DND-41 (cell line): ENCODE measurements around the gene BCAS3.

Experiments used
- ATAC-seq: fragments of 200-7000 bp; cut with Tn5 transposase; 3 replicates; pipeline ENCODE4 v1.9.1; 2021; ENCODE audit warnings: low read depth; ENCODE audit not compliant: insufficient read depth
- DNase-seq: peaks from one replicate; pipeline ENCODE4 v3.0.0-alpha.2; 2020
- H2AFZ ChIP-seq: 2 replicates; pipeline ENCODE4 v1.6.0; 2012; ENCODE audit warnings: low read depth, low read length
- H3K27ac ChIP-seq: 2 replicates; pipeline ENCODE4 v1.5.1; 2012; ENCODE audit warnings: low read length, inconsistent platforms
- H3K27me3 ChIP-seq: fragments of 200-600 bp; sonication (generic); 2 replicates; pipeline ENCODE4 v1.6.0; 2012; ENCODE audit warnings: low read length, mild to moderate bottlenecking, inconsistent platforms; ENCODE audit not compliant: insufficient read depth, poor library complexity
- H3K36me3 ChIP-seq: 2 replicates; pipeline ENCODE4 v1.5.1; 2012; ENCODE audit warnings: low read length, inconsistent platforms; ENCODE audit not compliant: insufficient read depth
- H3K4me1 ChIP-seq: 2 replicates; pipeline ENCODE4 v1.5.1; 2012; ENCODE audit warnings: mild to moderate bottlenecking, low read length; ENCODE audit not compliant: insufficient read depth
- H3K4me2 ChIP-seq: 2 replicates; pipeline ENCODE4 v1.6.0; 2012; ENCODE audit warnings: mild to moderate bottlenecking, moderate library complexity, low read length, inconsistent platforms; ENCODE audit not compliant: insufficient read depth
- H3K4me3 ChIP-seq, 2 experiments: fragments of 200-600 bp in 1 of 2; shearing (Covaris generic) in 1 of 2; 2 replicates each; pipeline ENCODE4 v1.5.1; 2012 to 2016; ENCODE audit warnings: inconsistent platforms in 2 of 2, low read length in 2 of 2, mild to moderate bottlenecking in 2 of 2, low read depth in 1 of 2, moderate library complexity in 1 of 2
- H3K79me2 ChIP-seq: 2 replicates; pipeline ENCODE4 v1.6.0; 2012; ENCODE audit warnings: low read length, inconsistent platforms; ENCODE audit not compliant: insufficient read depth
- H3K9ac ChIP-seq: 2 replicates; pipeline ENCODE4 v1.6.0; 2012; ENCODE audit warnings: low read depth, mild to moderate bottlenecking, inconsistent platforms, low read length, moderate library complexity
- H3K9me3 ChIP-seq: 2 replicates; pipeline ENCODE4 v1.5.1; 2012; ENCODE audit warnings: low read length, moderate library complexity, mild to moderate bottlenecking, inconsistent platforms; ENCODE audit not compliant: insufficient read depth, severe bottlenecking
- H4K20me1 ChIP-seq: 2 replicates; pipeline ENCODE4 v1.6.0; 2012; ENCODE audit warnings: low read length; ENCODE audit not compliant: insufficient read depth
- CTCF ChIP-seq: IDR thresholded peaks from 2 replicates; pipeline ENCODE4 v1.5.1; 2012; ENCODE audit warnings: borderline replicate concordance, low read length, moderate library complexity, mild to moderate bottlenecking; ENCODE audit not compliant: poor library complexity, severe bottlenecking; ENCODE audit errors: extremely low read depth
- EZH2 ChIP-seq: IDR thresholded peaks from 3 replicates; pipeline ENCODE4 v1.6.1; 2012; ENCODE audit warnings: borderline replicate concordance, low read depth, mild to moderate bottlenecking, moderate library complexity, low read length, inconsistent platforms; ENCODE audit not compliant: severe bottlenecking

The BCAS3 gene

GRCh38 chr17:61400066-61400716 is 722.5 kb downstream of the BCAS3 start:
- no peak overlapping the region for H3K27ac ChIP-seq
- H3K9ac ChIP-seq: no peak overlapping the region
- no peak for DNase-seq

GRCh38 chr17:61400717-61401388 is 723.2 kb downstream of the BCAS3 start:
- DNase-seq: no peak
- no peak overlapping the region for H3K4me2 ChIP-seq
- H3K9ac ChIP-seq: no peak overlapping the region

More at GRCh38 chr17:61400066-61400716, 722.5 kb downstream of the BCAS3 start:
- TF ChIP-seq EZH2 (no peak), CTCF (no peak)
- Histone ChIP-seq H3K4me2 (no peak overlapping the region), H3K36me3 (no peaks in the 10 kb centered on the region), H2AFZ (no peak overlapping the region), H3K9me3 (no peaks in the 10 kb centered on the region), H3K27me3 (no peaks in the 10 kb centered on the region), H3K4me3 (no peak overlapping the region), H3K79me2 (no peaks in the 10 kb centered on the region), H3K4me1 (no peaks in the 10 kb centered on the region), H4K20me1 (no peaks in the 10 kb centered on the region)
- no peak for ATAC-seq

GRCh38 chr17:61401389-61402072 is 723.9 kb downstream of the BCAS3 start:
- H3K9ac ChIP-seq: no peak overlapping the region
- H3K4me1 ChIP-seq: no peaks in the 10 kb centered on the region
- no peaks in the 10 kb centered on the region for H3K79me2 ChIP-seq
- H2AFZ ChIP-seq: no peak overlapping the region
- H3K27me3 ChIP-seq: no peaks in the 10 kb centered on the region
- DNase-seq (no peak), ATAC-seq (no peak)
- H3K36me3 ChIP-seq: no peaks in the 10 kb centered on the region
- H3K27ac ChIP-seq: no peak overlapping the region
- no peak overlapping the region for H3K4me2 ChIP-seq
- H3K9me3 ChIP-seq: no peaks in the 10 kb centered on the region
- no peak overlapping the region for H3K4me3 ChIP-seq
- no peaks in the 10 kb centered on the region for H4K20me1 ChIP-seq
- TF ChIP-seq EZH2: no peak
- no peak for TF ChIP-seq CTCF

More at GRCh38 chr17:61400717-61401388, 723.2 kb downstream of the BCAS3 start:
- Histone ChIP-seq H3K79me2 (no peaks in the 10 kb centered on the region), H3K27ac (no peak overlapping the region), H3K4me1 (no peaks in the 10 kb centered on the region), H3K27me3 (no peaks in the 10 kb centered on the region), H4K20me1 (no peaks in the 10 kb centered on the region), H3K4me3 (no peak overlapping the region), H2AFZ (no peak overlapping the region), H3K9me3 (no peaks in the 10 kb centered on the region), H3K36me3 (no peaks in the 10 kb centered on the region)
- ATAC-seq: no peak
- TF ChIP-seq CTCF (no peak), EZH2 (no peak)
